ENCODE measurements around the gene PTGS1.

GRCh38 chr9:122367774-122368460 is 2.9 kb upstream of the PTGS1 start:
- TF ChIP-seq TARDBP (IDR thresholded peaks at IDR 0.05), result no peak
- no peak for TF ChIP-seq L3MBTL2 (conservative IDR thresholded peaks at IDR 0.05)
- no peak for TF ChIP-seq ELF4 (IDR thresholded peaks at IDR 0.05)
- TF ChIP-seq BHLHE40 (IDR thresholded peaks at IDR 0.05; ENCODE audit: borderline replicate concordance), result no peak
- no peak for TF ChIP-seq PKNOX1 (IDR thresholded peaks at IDR 0.05)
- TF ChIP-seq FOXA1 (IDR thresholded peaks at IDR 0.05), result no peak
- no peak for TF ChIP-seq HDGF (IDR thresholded peaks at IDR 0.05; ENCODE audit: borderline replicate concordance)
- TF ChIP-seq FOXK2 (IDR thresholded peaks at IDR 0.05), result no peak
- no peak for TF ChIP-seq SUZ12 (IDR thresholded peaks at IDR 0.05)
- no peak for TF ChIP-seq SP1 (IDR thresholded peaks at IDR 0.05)

Data from HEK293T (cell line).